Left kidney (tissue), 2 donors: ENCODE results near the gene PMAIP1. TPM values are rescaled to one million over a fixed set of nuclear protein-coding genes. Genes with fewer than 3 reads are reported as not detected.

Experiments used
- DNase-seq: peaks from one replicate; pipeline ENCODE4 v3.0.0-alpha.2; 2013
- polyA plus RNA-seq: library from polyadenylated mRNA; unstranded; fragments of 120-200 nt; gene quantifications from one replicate; pipeline ENCODE4 v1.2.1, GENCODE V29; 2013; ENCODE audit not compliant: insufficient read length

The PMAIP1 gene
- polyA plus RNA-seq, 1 donor: 3.6 TPM

DNA sequence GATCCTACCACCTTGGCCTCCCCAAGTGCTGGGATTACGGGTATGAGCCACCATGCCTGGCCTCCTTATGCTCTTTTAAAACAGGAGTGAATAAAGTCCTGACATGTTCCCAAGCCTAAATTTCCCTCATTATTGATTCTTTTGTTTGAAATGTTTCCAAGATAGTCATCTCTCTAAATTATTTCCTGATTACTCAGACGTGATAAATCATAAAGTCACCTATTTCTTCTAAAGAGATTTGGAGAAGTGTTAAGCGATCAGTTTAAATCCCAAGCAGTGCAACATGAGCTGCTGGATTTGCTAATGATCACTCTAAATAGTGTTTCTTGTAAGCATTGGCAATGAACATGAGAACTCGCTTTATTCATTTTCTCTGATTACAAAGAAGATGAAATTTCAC lies 51.8 kb downstream of the PMAIP1 start:
- DNase-seq: no peak

DNA sequence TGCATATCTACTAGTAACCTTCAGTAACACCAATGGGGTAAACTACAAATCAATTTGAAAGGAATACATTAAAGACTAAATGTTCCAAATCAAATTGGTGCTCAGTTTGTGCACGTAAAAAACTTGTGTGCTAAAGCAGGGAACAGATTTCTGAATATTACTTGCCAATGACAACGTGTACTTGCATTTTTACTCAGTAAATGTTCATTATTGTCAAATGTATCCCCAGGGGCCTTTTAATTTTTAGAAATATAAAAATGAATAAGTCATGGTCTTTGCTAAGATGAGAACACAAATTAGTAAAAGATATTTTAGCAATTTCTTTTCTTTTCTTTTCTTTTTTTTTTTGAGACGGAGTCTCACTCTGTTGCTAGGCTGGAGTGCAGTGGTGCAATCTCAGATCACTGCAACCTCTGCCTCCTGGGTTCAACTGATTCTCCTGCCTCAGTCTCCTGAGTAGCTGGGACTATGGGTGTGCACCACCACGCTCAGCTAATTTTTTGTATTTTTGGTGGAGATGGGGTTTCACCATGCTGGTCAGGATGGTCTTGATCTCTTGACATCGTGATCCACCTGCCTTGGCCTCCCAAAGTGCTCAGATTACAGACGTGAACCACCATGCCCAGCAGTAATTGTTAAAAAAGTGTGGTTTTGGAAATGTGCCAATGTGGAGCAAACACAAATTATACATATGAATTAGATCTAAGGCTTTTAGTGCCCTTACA lies 52.6 kb downstream of the PMAIP1 start:
- DNase-seq: no peak

Other genes starting within 250 kb of the PMAIP1 start
- 31.5 TPM for gene CCBE1, start 202.6 kb upstream of the PMAIP1 start, polyA plus RNA-seq